SKM-1 treated with dmso at 0.1 percent for 144 hours (cell line): Measurements from ENCODE around the gene TCF4.

Source experiments
- DNase-seq: peaks from one replicate; lab custom pipeline; 2025; ENCODE audit not compliant: unreplicated experiment; lab: John Stamatoyannopoulos, UW

Gene TCF4

DNA sequence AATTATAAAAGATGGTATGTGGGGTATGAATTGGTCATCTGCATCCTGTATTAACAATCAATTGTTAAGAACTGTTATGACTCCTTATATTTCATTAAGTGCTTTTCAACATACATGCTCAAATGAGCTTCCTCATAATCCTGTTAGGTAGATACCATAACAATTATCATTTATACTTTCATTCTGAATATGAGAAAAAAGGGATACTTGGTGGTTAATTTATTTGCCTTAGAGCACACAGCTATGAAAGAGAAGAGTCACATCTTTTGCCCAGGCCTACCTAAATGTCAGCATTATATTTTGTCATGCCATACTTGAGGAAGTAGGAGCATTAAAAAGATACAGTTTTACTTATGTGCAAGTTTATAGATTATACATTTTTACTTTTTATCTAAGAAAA, 169.6 kb downstream of the TCF4 start:
- no peak for DNase-seq

DNA sequence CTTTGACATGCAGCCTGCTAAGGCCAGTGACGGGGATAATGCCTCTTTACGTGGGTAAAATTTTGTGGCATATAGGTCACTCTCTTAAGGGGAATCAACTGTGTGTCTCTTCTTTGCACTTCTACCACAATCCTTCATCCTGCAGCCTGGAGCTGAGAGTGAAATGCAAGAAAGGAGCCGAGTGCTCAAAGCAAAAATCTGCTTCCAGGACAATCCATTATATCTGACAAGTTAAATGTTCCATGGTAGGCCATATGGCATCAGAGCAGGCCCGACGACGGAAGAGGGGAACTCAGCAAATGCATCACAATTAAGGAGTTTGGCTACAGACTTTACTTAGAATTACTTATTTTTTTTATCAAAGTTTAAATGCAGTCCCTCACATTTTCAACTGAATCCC, 171.2 kb downstream of the TCF4 start:
- no peak for DNase-seq

DNA sequence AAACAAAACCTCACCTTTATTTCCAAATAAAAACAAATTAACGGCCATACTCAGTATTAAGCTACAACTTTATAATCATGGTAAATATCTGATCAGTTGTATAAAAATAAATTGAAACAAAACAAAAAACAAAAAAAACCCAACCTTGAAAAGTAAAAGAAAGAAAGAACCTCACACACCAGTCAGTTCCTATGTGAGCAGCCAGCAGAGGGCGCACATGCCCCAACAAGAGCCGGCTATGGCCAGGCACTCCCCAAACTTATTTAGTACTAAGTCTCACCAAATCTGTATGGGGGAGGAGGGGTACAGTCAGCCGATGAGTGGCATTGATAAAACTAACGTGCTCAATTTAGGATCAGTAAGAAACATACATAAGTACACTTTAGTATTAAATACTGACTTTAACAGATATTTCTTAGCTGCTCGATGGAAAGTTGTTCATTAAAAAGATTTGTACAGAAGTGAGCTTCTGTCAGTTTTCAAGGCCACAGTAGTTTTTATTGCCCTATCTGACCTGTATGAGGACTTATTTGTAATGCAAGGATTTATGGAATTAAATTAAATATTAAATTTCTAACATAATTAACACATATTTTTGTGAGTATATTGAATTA, 172.6 kb downstream of the TCF4 start:
- DNase-seq: peak; percentile 50

DNA sequence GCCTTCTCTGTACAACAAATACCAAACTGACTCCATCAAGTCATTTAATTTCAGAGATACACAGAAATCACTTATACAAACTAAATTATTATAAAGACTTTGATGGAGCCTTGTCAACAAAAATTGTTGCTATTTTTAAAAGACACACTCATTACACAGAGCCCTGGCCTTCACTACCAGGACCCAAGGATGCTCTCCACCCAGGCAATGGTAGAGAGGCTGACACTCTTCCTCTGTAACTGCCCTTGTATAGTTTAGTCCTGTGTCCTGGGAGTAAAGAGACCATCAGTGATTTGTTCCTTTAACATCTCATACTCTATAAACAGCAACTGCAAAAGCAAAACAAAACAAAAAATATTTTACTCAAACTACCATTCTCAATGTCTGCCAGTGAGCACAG, 173.5 kb downstream of the TCF4 start:
- no peak for DNase-seq

DNA sequence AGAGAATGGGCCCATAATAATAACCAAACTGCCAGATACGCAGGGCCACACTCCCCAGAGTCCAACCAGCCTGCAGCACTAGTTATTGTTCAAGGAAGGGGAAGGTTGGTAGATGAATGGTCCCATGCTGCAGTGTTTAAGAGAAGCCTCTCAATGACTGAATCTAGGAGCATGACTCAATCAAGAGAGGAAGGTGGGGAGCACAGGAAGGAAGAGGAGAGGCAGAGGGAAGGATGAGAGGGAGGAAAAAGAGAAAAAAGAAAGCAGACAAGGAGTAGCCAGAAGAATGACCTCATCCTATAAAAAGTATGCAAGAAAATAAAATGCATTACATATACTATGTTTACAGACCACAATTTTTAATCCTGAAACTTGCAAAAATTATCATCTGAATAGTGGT, 174.5 kb downstream of the TCF4 start:
- no peak for DNase-seq

DNA sequence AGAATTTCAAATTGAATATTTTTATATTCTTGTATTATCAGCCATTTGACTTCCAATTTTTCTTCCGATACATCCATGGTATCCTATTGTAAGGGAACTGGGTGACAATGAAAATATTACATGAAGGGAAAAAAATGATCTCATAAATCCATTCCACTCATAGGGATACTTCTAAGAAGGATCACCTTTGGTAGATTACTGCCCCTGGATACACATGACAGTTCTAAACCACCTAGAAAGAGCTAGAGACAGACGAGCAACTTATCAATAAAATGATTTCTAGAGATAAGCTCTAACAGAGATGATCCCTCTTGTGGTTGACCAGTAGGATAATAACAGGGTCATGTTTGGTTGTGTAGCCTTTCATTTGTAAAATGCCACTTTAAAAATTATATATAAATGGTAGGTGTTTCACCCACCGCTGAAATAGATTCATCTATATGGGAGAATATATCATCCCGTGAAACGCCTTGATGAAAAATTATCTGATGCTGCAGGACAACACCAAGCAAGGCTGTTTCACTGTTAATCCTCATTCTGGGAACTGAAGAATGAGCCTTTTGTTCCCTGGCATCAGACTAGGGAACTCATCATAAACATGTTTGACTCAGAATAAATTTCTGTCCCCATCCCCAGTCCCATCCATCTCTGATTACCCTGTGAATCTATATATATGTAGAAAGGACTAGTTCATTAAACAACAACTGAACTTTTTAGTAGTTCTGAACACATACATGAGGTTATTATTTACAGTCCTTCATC, 180.0 kb downstream of the TCF4 start:
- DNase-seq: no peak

DNA sequence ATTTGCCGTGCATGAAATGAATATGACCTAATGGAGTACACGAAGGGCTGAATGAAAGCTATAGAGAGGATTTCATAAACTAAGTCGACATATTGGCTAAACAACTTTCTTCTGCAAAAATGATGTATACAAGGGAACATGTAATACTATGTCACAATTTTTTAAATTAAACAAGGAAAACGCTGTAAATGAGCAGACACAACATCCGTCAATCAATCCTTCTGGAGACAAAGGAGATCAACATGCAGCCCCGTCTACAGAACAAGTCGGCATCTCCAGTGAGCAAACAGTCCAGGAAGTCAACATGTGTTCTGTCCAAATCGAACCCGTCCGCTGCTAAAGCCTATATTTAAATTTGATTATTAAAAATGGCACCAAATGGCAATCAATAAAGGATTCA, 180.8 kb downstream of the TCF4 start:
- no peak for DNase-seq

DNA sequence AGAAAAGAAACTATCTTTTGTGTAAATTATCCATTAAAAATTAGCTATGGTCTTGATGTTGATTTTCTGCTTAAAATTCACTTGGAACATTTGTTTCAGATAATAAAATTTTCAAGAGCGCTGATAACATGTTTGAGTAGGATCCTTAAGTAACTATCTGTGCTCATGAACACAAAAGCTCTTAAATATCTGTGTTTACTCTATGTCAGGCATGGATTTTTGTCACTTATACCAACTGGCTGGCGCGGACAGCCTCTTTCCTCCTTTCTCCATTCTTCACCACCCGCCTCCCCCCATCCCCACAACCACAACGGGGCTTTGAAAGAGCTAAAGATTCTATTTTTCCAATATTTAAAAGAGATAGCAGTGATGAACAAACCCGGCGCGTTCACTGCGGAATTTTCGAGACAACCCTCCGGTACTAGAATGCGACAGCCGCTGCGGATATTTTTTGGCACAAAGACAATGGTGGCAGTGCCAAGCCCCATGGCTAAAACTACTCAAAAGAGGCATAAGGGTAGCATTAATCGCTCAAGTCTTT, 181.5 kb downstream of the TCF4 start:
- no peak for DNase-seq

DNA sequence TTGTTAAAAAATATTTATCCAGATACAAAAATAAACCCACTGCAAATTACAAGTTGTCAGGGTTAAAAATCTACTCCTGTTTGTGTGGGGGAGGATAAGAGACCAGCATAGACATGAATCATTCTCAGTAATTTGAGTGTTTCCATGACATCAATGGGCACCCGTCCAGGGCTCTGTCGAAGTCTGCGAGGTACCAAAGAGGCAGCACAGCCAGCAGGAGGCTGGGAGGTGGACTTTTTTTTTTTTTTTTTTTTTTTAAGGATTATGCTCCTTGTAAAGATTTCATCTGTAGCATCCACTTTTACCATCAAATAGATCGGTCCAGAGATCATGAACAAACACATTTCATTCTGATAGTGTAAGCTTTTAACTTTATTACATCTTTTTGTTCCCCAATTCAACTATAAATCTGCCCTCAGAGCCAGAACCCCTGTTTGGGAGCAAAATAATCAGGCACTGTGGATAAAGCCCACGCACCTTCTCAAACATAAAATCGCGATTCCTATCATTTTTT, 182.0 kb downstream of the TCF4 start:
- no peak for DNase-seq

DNA sequence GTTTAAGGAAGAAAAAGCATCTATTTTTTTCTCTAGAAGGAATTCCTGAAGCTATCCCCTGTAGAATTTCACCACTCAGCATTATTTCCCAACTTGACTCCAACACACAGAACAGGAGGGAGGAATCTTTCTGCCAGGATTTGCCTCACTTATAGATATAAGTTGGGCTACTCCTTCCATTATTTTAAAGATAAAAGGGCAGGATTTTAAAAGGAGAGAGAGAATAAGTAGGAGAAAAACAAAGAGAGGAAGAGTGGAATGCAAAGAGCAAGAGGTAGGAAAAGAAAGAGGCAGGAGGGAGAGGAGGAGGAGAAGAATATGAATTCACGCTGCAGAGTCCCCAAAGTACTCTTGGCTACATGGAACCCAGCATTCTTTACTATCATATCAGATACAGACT, 182.5 kb downstream of the TCF4 start:
- DNase-seq: no peak

DNA sequence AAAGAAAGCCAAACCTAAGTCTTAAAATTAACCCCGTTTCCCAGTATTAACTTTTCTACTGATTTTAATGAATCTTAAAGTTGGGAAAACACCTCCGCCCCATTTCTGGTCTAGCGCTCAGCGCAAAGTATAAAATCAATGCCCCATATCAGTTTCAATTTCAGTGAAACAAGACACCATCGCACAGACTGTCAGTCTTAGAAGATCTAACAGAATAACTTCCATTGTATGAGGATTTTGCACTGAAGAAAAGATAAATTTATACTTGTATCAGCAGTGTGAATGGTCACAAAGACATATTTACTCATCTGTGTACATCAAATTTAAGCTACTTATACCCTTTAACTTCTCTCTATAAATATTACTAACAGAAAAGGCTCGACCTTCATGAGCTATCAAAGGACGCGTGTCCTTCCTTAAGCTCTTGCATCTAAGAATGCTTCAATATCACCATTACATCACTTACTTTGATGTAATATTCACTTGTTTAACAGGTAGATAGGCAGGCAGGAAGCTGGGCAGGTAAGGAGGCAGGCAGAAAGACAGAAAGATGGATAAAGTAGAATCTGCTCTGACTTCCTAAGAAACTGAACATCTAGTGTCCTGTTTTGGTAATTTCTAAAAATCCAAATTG, 183.0 kb downstream of the TCF4 start:
- no peak for DNase-seq

DNA sequence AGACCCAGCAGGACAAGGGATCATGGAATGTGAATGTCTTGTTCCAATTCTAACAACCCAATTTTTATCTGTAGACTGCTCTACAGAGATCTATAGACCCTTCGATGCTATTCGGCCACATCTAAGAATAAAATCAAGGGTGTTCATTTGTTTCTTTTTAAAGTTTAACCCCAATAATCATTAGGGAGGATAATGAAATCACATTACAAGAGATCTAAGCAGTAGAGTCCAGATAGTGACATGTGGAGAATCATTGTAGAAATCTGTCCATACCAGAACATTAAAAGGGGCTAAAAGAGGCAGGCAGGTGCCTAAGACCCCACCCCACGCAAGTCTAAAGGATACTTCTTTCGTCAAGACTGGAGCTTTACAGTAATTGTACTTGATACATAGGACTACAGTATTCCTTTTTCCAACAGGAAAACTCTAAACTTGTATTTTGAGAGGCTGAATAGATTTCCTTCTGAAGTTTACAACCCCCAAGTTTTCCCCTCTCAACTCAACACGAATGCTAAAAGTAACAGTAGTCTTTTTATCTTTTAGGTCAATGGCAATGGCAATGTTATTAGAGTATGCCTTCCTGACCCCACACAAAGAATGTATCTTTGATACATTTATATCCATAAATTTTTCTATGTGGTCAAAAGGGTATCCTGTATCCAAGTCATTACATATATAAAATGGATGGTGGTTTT, 183.7 kb downstream of the TCF4 start:
- no peak for DNase-seq

DNA sequence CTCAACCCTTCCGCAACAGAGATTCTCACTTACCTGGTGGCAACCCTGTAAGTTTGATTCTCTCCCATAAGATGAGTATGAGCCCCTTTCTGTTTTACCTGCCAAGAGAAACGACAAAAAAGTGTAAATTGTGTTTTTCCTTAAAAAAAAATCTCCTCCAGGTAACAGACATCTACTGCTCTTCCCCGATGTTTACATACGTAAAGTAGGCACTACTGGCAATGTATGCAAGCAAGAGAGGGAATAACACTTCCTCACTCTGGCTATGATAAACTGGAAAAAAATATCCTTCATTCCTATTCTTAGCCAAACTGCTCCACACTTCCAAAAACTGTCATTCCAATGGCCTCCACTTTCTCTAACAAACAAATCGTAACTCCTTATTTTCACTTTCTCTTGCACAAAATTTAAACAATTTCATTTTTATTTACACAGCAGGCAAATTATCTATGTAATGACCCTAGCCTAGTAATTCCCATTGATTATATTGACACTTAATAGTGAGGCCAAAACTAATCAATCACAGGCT, 184.5 kb downstream of the TCF4 start:
- no peak for DNase-seq

DNA sequence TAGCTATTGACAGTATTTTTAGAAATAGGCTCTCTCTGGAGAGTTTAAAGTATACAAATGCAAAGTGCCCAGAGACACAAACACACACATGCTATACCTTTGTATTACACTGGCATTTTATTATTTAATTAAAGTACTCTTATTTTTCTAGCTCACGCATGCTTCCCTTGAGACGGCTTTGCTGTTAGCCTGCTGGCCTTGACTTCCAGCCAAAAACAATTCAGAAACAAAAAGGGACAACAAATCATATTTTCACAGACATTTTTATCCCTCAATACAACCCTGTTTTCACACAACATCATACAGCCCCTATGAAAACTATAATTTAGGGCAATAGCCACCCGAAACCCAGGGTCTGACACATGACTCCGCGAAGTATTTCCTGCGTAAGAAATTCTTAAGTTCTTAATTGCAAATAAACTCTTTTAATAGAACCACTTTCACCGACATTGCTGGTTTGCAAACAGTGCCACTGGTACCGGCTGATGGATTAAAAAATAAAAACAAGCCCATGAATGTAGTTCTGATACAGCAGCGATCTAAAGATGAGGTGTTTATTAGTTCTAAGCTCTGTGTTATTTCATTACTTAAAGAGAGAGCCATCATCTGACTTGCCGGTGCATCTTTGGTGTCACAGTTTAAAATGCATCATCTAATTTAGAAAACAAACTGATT, 185.1 kb downstream of the TCF4 start:
- DNase-seq: no peak

DNA sequence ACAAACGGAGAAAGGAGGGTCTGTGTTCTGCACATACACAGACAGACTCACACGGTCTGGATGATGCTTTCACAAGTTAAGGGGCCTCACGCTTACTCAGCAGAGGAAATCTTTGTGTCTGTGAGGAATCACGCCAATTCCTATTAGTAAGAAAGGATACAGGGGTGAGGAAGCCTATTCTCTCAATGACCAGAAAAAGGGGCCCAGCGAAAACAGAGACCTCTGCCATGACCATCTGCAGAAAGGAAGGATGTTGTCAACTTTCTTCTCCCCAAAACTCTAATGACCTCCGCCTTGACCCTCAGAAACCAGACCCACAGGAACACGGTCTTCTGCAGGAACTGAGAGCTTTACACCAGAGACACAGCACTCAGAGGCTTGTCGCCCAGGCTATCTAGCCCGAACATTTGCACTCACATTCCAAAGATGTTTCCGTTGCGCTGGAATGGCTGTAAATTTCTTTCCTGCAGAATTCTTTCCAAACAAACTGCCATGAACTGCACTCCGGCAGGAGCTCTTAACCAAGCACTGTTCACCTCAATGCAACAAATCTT, 186.3 kb downstream of the TCF4 start:
- DNase-seq: no peak

DNA sequence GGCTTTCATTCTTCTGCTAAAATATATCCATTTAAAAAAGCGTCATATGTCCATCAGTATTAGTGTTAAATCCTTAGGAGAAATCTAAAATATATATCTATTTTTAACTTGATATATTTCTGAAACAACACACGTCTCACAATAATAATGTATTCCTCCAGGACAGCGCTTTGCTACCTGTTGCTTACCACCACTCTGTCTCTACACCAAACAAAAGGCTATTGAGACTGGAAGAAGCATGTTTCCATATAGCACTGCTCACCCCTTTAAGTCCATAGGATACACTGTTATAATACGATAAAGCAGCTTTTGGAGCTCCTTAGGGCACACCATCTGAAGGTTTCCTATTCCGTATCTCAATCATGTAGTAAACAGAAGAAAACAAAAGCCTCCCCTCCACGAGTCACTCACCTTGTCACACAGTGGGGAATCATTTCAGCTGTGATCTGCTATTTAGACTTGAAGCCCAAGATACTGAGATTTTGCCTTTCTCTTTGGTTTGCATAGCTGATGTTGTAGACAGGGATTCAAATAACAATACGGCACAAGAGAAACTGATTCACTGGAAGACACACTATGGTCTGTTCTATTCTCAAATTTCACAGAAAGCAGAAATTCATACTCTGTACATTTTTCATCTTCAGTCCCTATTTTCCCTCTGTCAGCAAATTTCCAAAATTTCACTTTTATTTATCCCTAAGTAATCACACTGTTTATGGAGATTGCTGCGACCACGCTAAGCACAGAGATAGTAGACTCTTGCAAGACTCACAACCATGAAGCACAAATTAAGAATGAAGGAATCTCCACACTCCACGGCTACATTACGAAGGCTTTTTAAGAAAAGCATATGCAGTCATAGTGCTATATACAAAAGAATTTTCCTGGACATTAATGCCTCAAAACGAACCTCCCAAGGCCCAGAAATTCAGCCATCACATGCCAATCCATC, 187.1 kb downstream of the TCF4 start:
- no peak for DNase-seq

DNA sequence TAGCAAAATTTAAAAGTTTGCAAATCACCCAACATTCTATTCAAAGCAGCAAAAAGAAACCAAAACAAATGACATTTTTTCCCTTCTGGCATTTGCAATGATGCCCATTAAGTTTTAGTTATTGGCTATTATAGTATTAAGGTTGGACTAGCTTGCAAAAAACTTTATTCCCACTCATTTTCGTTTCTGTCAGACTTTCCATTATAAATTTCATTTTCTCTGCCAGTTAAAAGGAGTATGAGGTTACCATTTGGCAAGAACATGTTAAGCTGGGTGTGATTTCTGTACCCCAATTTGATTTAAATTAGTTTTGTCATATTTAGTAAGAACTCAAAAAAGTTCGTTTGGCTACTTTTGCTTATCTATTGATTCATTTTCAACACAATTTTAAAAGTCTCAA, 187.9 kb downstream of the TCF4 start:
- no peak for DNase-seq

DNA sequence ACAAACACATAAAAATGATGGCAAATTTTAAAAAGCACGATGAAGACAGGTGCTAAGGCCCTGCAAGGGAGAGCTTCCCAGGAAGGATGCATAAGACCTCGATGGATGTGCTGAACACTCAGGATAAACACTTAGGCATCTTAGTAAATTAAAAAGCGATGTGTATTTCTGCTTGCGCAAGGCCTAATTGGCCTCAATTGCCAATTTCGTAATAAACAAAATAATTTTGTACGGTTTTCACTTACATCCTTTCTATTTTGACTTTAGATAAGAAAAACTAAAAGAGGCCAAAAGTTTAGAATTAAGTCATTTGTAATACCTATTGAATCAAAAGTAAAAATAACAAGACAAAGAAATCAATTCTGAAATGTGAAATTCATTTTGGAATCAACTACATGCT, 189.1 kb downstream of the TCF4 start:
- no peak for DNase-seq

DNA sequence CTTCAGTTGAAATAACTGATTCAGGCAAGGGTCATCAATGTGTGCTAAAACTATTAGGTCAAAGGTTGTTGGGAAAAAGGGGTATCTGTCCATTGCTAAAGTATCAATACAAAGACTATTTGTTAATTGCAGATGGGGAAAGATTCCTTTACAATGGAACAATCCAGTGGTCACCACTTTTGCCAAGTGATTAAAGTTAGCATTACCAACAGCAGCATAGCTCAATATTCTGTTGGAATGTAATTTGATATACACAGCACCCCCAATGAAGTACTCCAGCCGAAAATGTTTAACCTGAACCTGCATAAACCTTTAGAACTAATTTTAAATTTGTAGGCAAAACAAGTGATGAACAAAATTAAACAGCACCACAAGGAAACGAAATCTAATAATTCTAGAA, 191.0 kb downstream of the TCF4 start:
- DNase-seq: no peak
